Mucosa of descending colon (tissue), 3 donors: ENCODE measurements around the gene TMEM132C. TPM values are rescaled to one million over a fixed set of nuclear protein-coding genes. Genes with fewer than 3 reads are reported as not detected.
A peak's percentile ranks its signal among the peaks of the same experiment; 100 is the strongest.

Experiments used
- ATAC-seq: fragments of 200-7000 bp; cut with Tn5 transposase; one replicate; pipeline ENCODE4 v1.9.1; 2020; ENCODE audit warnings: mild to moderate bottlenecking, moderate library complexity
- DNase-seq, 3 donors: peaks; one replicate each; pipeline ENCODE4 v3.0.0-alpha.2; 2020
- H3K36me3 ChIP-seq: fragments of 200-600 bp; one replicate; pipeline ENCODE4 v1.8.0; 2021; ENCODE audit warnings: low read depth, mild to moderate bottlenecking
- H3K4me1 ChIP-seq: fragments of 200-600 bp; one replicate; pipeline ENCODE4 v1.8.0; 2021; ENCODE audit warnings: low read depth, mild to moderate bottlenecking
- H3K4me3 ChIP-seq: fragments of 200-600 bp; one replicate; pipeline ENCODE4 v1.8.0; 2021; ENCODE audit warnings: mild to moderate bottlenecking
- H3K9me3 ChIP-seq: fragments of 200-600 bp; one replicate; pipeline ENCODE4 v1.8.0; 2021; ENCODE audit warnings: mild to moderate bottlenecking
- intact Hi-C, 2 donors: fragments of 100-400 bp; cut with DNase I in 1 of 2; cut with micrococcal nuclease in 1 of 2; formaldehyde crosslinking; loops; one replicate each; pipeline versions ENCODE4 v1.11.0 to v1.11.1; 2022; cut with DNase I, micrococcal nuclease
- total RNA-seq, 3 donors: library from RNA; stranded (reverse); fragmentation: NEBNext Ultra II Directional in 2 of 3; extraction: Animal tissue kit (Norgen Biotek cat#: 25700) in 2 of 3; gene quantifications; one replicate each; pipeline versions ENCODE4 v1.2.1 to v1.2.4, GENCODE V29; 2021 to 2023
- TF ChIP-seq, protein P1 (sequence below): fragments of 200-600 bp; IDR thresholded peaks from one replicate; pipeline ENCODE4 v1.8.0; 2022; ENCODE audit warnings: antibody characterized with exemption, mild to moderate bottlenecking
- donor health status: DM: no; HTN: no; CAD: no; lungs with moderate emphysema.
- donor health status: DM: no; HTN: no; CAD: no.
- donor health status: DM: no; HTN: yes; CAD: no.

Gene TMEM132C
- total RNA-seq, 3 donors from 2014 or later = 0.23 to 2.4 (median 1.2) TPM

DNA sequence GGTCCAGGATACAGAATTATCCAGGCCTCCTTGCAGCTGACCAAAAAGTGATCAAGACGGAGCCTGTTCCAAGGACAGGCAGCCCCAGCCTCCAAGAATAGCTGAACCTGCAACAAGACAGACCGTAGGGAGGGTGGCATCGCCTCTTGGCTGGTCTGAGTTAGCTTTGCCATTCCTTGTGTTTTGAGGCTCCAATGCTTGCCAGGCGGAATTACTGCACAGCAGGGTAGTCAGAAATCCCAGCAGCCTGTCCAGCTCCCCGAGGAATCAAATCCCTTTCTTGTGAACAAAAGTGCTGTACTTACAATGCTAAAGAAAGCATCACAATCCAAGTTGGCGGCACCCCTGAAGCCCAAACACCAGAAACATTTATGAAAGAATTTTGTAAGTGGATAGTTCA is 246.9 kb downstream of the TMEM132C start:
- Histone ChIP-seq H3K4me1 (no peaks in the 10 kb centered on the region), H3K36me3 (no peaks in the 10 kb centered on the region), H3K9me3 (no peaks in the 10 kb centered on the region), H3K4me3 (no peak overlapping the region)
- ATAC-seq (no peak), DNase-seq (no peak)
- TF ChIP-seq, protein P1, sequence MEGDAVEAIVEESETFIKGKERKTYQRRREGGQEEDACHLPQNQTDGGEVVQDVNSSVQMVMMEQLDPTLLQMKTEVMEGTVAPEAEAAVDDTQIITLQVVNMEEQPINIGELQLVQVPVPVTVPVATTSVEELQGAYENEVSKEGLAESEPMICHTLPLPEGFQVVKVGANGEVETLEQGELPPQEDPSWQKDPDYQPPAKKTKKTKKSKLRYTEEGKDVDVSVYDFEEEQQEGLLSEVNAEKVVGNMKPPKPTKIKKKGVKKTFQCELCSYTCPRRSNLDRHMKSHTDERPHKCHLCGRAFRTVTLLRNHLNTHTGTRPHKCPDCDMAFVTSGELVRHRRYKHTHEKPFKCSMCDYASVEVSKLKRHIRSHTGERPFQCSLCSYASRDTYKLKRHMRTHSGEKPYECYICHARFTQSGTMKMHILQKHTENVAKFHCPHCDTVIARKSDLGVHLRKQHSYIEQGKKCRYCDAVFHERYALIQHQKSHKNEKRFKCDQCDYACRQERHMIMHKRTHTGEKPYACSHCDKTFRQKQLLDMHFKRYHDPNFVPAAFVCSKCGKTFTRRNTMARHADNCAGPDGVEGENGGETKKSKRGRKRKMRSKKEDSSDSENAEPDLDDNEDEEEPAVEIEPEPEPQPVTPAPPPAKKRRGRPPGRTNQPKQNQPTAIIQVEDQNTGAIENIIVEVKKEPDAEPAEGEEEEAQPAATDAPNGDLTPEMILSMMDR = no peak
- intact Hi-C loops = no loop called here

DNA sequence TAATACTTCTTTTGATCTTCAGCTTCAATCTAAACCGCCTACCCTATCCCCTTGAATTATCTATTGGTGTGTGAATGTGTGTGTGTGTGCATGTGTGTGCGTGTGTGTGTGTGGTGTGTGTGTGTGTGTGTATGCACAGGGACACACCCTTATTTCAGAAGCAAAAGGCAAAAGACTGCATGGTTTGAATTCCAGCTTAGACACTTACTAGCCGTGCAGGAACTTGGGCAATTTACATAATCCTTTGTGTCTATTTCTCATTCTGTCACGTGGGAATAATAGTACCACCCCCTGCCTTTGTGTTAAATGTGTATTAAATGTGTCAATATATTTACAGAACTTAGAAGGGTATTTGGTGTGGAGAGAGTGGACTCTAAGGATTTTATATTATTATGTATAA is 251.7 kb downstream of the TMEM132C start:
- TF ChIP-seq, protein P1 = no peak
- intact Hi-C loops = no loop called here
- no peak overlapping the region for H3K4me3 ChIP-seq

DNA sequence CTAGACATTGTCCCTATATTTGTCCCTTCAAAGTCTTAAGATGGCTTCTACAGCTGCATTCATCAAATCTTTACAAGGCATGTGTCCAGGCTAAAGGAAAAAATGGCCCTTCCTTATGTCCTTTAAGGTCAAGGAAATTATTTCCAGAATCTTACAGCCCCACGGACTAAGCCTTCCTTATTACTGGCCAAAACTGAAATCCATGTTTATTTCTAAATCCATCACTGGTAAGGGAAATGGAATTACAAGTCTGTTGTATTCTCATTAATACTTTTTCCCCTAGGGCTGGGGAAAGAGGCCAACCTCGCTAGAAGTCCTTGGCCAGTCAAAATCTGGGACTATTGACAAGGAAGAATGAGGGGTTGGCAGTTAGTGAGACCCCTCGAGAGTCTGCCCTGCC is 252.5 kb downstream of the TMEM132C start:
- ATAC-seq = no peak

More for the DNA sequence above, 251.7 kb downstream of the TMEM132C start:
- H3K4me1 ChIP-seq = no peaks in the 10 kb centered on the region
- no peak for ATAC-seq
- H3K9me3 ChIP-seq = peaks cover 2% of the 10 kb centered on the region
- DNase-seq = no peak
- no peaks in the 10 kb centered on the region for H3K36me3 ChIP-seq

DNA sequence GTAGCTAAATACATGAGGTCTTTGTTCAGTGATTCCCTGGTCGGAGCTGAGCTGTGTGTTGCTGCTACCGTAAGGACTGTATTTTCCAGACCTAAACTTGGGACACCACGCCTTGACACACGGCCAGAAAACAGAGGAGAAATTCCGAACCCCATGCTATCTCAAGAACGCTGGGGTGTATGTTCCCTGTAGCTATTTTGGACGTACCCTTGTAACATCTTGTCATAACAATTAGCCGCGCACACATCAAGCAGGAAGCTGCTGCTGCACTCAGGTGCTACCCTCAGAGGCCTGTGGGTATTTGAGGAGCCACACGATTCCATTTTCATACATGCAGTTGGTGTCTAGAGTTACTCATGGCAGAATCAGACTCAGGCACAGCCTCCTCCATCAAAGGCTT is 255.0 kb downstream of the TMEM132C start:
- no peaks in the 10 kb centered on the region for H3K36me3 ChIP-seq
- no peak for ATAC-seq
- intact Hi-C loops = no loop called here
- no peak overlapping the region for H3K4me3 ChIP-seq
- no peaks in the 10 kb centered on the region for H3K4me1 ChIP-seq
- peaks cover 2% of the 10 kb centered on the region for H3K9me3 ChIP-seq
- TF ChIP-seq, protein P1 = no peak
- DNase-seq = no peak

More for the DNA sequence above, 252.5 kb downstream of the TMEM132C start:
- Histone ChIP-seq H3K36me3 (no peaks in the 10 kb centered on the region), H3K4me1 (no peaks in the 10 kb centered on the region), H3K9me3 (peaks cover 2% of the 10 kb centered on the region), H3K4me3 (no peak overlapping the region)
- intact Hi-C loops = no loop called here
- TF ChIP-seq, protein P1 = no peak
- no peak for DNase-seq

DNA sequence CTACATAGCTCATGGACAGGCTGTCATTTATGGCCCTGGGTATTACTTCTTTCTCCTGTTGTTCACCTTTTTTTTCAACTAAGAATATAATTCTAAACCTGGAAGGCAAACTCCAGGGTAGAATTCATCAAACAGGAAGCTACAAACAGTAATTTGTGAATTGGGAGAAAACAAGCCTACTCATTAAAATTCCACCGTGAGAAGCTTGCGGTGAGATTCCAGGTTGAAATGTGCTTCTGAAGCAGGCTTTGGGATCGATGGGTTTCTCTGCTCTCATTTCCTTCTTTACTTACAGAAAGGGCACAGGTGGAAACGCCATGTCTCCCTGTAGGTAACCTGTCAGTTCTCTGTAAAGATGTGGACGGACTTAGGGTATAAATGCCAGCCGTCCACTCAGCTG is 257.5 kb downstream of the TMEM132C start:
- H3K36me3 ChIP-seq = no peaks in the 10 kb centered on the region
- no peak overlapping the region for H3K4me3 ChIP-seq
- intact Hi-C loops = no loop called here
- ATAC-seq (no peak), DNase-seq (no peak)
- H3K9me3 ChIP-seq = peaks cover 2% of the 10 kb centered on the region
- no peaks in the 10 kb centered on the region for H3K4me1 ChIP-seq
- TF ChIP-seq, protein P1 = no peak

DNA sequence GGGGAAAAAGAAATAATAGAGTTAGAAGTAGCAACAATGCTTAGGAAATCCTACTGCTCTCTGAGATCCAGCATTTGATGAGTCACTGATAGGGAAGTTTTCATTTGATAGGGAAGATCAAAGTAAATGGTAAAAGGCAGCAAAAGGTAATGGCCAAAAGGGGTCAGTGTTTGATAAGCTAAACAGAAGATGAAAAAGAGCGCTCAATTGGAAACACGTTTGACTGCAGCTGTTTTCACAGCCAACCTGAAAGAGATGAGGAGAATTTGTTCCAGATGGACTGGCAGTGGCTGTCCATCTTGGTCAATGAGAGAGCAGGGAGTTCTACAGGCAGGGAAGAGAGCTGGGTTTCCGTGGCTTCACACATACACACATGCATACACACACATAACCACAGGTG is 264.2 kb downstream of the TMEM132C start:
- Histone ChIP-seq H3K4me3 (no peak overlapping the region), H3K36me3 (no peaks in the 10 kb centered on the region), H3K4me1 (no peaks in the 10 kb centered on the region), H3K9me3 (no peaks in the 10 kb centered on the region)
- ATAC-seq (peak; percentile 34), DNase-seq (no peak)
- TF ChIP-seq, protein P1 = no peak
- intact Hi-C loops = no loop called here
